HG03108 (cell line): ENCODE results near the gene LRRC4C.

Source experiments
- ATAC-seq: cut with Tn5 transposase; IDR thresholded peaks from one replicate; pipeline ENCODE4 v1.9.1; 2021; ENCODE audit warnings: moderate library complexity; ENCODE audit not compliant: unreplicated experiment

LRRC4C gene

DNA sequence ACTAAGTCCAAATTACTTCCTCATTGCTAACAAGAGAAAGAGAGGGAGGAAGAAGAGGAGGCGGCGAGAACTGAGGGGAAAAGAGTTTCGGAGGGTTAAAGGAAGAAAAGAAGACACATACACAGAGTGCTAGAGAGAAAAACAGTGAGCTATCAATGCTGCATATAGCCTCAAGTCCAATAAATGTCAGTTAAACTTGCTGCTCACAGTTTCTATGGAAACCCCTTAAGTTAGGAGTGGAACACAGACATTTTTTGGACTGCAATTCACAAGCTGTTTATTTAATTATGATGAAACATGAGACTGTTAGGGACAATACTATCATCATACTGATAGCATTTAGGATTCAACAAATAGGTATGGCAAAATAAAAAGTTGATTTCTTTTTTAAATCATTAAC is 1320.4 kb downstream of the LRRC4C start:
- no peak for ATAC-seq

DNA sequence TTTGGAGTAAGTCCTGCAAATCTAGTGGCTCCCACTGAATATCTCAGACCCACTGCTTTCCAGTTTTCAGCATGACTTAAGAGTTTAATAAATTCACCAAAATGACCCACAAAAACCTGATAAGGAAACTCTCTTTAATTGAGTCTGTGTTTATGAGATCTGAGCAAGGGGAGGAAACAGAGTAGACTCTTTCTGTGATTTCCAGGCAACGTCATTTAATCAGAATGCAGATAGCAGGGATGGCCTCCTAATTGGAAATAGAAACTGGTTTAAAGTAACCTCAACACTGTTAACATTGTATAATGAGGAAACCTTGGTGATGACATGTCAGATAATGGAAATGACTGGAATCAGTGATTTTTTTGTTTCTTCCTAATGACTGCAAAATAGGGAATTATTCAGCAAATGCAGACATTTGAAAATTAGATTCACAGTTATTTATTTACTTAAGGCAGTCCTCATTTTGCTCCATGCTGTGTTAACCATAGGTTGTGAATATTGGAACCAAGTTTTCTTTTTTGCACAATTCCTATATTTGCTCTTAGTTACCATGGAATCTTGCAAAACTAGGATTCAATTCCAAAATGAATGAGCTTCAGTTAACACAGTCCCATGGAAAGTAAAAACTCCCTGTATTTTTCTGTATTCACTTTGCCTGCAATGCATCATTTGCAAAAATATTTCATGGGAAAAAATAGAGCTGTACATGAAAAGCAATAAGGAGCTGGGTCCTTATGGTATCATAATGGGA is 1324.5 kb downstream of the LRRC4C start:
- no peak for ATAC-seq

- no peak for ATAC-seq
These were observed 1326.0 kb downstream of the LRRC4C start for GRCh38 chr11:40133498-40133897.

DNA sequence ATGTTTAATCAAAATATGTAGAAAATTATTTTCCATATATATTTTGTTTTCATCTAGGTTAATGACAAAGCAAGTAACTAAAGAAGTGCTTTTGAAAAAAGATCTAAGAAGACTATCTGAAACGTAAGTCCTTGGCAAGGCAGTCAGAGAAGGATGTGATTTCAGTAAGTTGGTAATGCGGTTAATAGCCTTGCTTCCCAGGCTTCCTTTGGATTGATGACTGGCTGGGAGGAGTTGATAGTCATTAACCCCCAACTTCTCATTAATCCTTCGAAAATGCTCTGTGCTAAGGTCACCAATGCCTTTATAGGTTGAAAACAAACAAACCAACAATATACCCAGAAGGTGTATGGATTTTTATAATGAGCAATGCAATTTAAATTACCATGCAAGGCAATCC is 1326.5 kb downstream of the LRRC4C start:
- no peak for ATAC-seq

GRCh38 chr11:40130427-40130826 is 1329.0 kb downstream of the LRRC4C start:
- no peak for ATAC-seq

DNA sequence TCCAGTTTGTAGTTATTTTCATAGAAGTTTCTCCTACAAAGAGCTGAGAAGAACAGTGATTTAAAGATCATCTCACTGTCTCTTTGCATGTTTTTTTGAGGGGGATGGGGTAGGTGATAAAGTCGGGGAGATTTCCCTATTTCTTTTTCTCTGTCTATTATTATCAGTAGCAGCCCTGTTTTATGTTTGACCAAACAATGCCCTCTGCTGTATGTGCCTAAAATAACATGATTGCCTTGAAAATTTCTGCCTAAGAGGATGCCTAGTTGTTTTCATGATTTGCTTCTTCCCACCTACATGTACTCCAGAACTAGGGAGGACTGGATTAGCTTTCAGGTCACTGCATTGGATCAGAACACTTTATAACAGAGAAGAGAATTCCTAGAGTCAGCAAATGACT is 1330.2 kb downstream of the LRRC4C start:
- ATAC-seq, result no peak

DNA sequence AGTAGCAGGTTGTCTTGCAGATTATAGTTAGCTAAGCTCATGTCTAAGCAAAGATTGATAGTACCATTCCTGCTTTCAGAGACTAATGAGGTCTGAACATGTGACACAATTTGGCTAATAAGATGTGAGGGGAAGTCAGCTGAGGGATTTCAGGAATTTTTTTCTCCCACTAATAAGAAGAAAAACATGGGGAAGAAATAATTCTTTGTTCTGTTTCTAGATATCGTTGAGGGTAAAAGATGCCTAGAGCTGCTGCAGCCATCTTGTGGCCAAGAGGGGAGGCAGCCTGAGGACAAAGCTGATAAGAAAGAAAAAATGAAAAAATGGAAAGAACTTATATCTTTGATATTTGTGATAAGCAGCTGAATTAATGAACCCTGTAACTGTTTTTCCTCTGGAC is 1334.4 kb downstream of the LRRC4C start:
- no peak for ATAC-seq

DNA sequence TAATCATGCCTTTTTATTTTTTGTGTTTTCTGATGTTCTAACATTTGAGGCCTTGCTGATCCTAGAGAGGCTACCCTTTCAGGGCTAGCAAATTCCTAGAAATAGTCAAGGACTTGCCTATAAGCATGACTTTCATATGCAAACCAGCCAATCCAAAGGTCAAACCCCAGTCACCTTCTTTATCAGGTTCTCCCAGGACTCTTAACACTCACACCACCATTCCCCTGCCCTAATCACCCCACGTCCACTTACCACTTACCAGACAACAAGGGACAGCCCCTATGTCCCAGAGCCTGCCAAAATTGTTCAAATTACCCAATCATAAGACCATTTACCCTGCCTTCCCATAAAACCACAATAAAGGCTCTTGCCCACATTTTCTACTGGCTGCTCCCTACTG is 1339.8 kb downstream of the LRRC4C start:
- ATAC-seq, result no peak

- no peak for ATAC-seq
These were observed 1340.7 kb downstream of the LRRC4C start for GRCh38 chr11:40118780-40119179.

- ATAC-seq, result no peak
These were observed 1341.4 kb downstream of the LRRC4C start for GRCh38 chr11:40118026-40118425.

DNA sequence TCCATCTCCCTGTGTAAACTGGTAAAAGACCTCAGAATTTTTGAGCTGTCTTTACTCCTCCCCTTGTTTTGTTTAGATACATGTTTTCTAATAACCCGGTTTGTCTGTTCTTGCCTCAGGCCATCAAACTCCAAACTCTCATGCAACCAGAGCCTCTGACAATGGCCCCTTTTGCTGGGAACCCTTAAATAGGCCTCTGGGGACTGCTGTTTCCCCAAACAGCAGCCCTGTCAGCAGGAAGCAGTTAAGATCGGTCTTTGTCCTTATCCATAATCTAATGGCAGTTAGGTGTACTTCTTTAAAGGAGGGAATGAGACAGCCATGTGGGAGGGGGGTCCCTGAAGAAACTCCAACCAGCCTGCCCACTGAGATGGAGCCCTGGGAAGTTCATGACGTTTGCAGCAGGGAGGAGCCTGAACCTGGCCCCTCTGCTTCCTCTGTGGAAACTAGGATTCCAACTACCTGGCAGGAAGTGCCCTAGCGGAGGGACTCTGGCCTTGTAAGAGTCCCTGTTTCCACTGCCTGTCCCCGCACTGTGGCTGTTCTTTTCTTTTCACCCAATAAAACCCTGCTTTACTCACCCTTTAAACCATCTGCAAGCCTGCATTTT is 1354.4 kb downstream of the LRRC4C start:
- no peak for ATAC-seq

GRCh38 chr11:40100781-40101180 is 1358.7 kb downstream of the LRRC4C start:
- no peak for ATAC-seq

- no peak for ATAC-seq
These were observed 1359.3 kb downstream of the LRRC4C start for GRCh38 chr11:40100162-40100553.

GRCh38 chr11:40099426-40100161 is 1359.9 kb downstream of the LRRC4C start:
- no peak for ATAC-seq

DNA sequence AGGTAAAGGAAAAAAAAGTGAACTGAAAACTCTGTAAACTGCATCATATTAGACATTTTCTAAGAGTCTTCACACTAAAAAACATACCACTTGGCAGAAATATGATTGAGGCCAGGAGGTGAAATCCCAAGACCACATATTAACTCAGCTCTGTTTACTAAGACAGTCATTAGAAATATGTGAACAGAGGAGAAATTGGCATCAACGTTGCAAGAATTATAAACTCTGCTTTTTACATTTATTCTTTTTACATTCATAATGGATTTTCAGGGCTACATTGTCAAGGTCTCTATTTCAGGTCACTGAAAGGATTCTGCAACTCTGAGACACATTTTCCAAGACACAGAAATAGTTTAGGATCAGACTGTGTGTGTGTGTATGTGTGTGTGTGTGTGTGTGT is 1364.0 kb downstream of the LRRC4C start:
- no peak for ATAC-seq

- ATAC-seq, result no peak
These were observed 1364.5 kb downstream of the LRRC4C start for GRCh38 chr11:40094954-40095353.

DNA sequence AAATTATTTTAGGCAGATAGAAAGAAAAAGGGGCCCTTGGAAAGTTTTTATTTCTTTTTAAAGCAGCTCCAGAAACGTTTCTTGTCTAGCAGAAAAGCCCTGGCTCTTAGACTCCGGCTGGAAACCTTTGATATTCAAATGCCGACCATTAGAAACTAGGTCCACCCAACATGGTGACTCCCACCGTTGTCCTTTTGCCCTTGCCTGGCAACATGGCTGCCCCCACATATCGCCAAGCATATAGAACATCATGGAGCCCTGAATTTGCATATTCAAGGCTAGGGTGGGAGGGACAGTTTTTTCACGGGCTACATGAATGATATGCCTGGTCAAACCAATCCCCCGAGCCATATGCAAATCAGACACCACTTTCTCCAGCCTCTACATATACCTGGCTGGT is 1379.0 kb downstream of the LRRC4C start:
- ATAC-seq, result no peak
